ENCODE measurements around the gene LYVE1.
"Not testable (repeated sequence)": the region's sequence is repeated elsewhere in the genome, so short reads cannot be mapped to it uniquely, and the experiment has no call there.

Gene LYVE1

GRCh38 chr11:10568486-10568941 lies at the start of gene LYVE1:
Gene LYVE1, minus strand, starts transcription at chr11:10568665. Its CDS starts 133 bp downstream, at chr11:10568532.
- DNase-seq: no peak

- DNase-seq: no peak
These were observed 49.1 kb upstream of the LYVE1 start for GRCh38 chr11:10617551-10617950.

GRCh38 chr11:10611979-10612862 lies 43.8 kb upstream of the LYVE1 start:
- DNase-seq: no peak

- DNase-seq: no peak
These were observed 41.2 kb upstream of the LYVE1 start for GRCh38 chr11:10609636-10610035.

GRCh38 chr11:10608584-10608983 lies 40.1 kb upstream of the LYVE1 start:
- no peak for DNase-seq

- DNase-seq: no peak
These were observed 39.1 kb upstream of the LYVE1 start for GRCh38 chr11:10607462-10608132.

- DNase-seq: no peak
These were observed 38.2 kb upstream of the LYVE1 start for GRCh38 chr11:10606536-10607208.

GRCh38 chr11:10605941-10606381 lies 37.5 kb upstream of the LYVE1 start:
- DNase-seq: no peak

- DNase-seq: no peak
These were observed 36.3 kb upstream of the LYVE1 start for GRCh38 chr11:10604798-10605197.

- DNase-seq: no peak
These were observed 35.9 kb upstream of the LYVE1 start for GRCh38 chr11:10604340-10604748.

GRCh38 chr11:10603721-10604297 lies 35.3 kb upstream of the LYVE1 start:
- DNase-seq: no peak

- no peak for DNase-seq
These were observed 34.5 kb upstream of the LYVE1 start for GRCh38 chr11:10602945-10603344.

GRCh38 chr11:10602366-10602765 lies 33.9 kb upstream of the LYVE1 start:
- DNase-seq: no peak

GRCh38 chr11:10601837-10602236 lies 33.4 kb upstream of the LYVE1 start:
- no peak for DNase-seq

GRCh38 chr11:10600570-10601248 lies 32.2 kb upstream of the LYVE1 start:
- no peak for DNase-seq

GRCh38 chr11:10599388-10600175 lies 31.1 kb upstream of the LYVE1 start:
- DNase-seq: no peak

GRCh38 chr11:10598816-10599215 lies 30.4 kb upstream of the LYVE1 start:
- DNase-seq: no peak

GRCh38 chr11:10597877-10598351 lies 29.4 kb upstream of the LYVE1 start:
- DNase-seq: no peak

GRCh38 chr11:10595840-10596239 lies 27.4 kb upstream of the LYVE1 start:
- DNase-seq: not testable (repeated sequence)

- DNase-seq: no peak
These were observed 25.9 kb upstream of the LYVE1 start for GRCh38 chr11:10594407-10594806.

GRCh38 chr11:10592331-10592730 lies 23.9 kb upstream of the LYVE1 start:
- no peak for DNase-seq

All from stimulated activated CD4-positive, alpha-beta T cell treated with anti-CD3 and anti-CD28 coated beads, Interleukin-4, amount 100 ng/mL, for 24 hours (primary cell).